Suprapubic skin (tissue), 4 donors: ENCODE measurements around the gene CNNM2. TPM values are rescaled to one million over a fixed set of nuclear protein-coding genes. Genes with fewer than 3 reads are reported as not detected.

Source experiments
- DNase-seq, 2 donors: peaks; one replicate each; pipeline ENCODE4 v3.0.0-alpha.2; 2019; ENCODE audit warnings: low spot score in 2 of 2
- H3K27ac ChIP-seq: fragments of 200-600 bp; sonication (generic); one replicate; pipeline ENCODE4 v1.5.1; 2019
- H3K27me3 ChIP-seq: fragments of 200-600 bp; sonication (generic); one replicate; pipeline ENCODE4 v1.5.1; 2019
- H3K36me3 ChIP-seq: fragments of 200-600 bp; sonication (generic); one replicate; pipeline ENCODE4 v1.5.1; 2019
- H3K4me1 ChIP-seq: fragments of 200-600 bp; sonication (generic); one replicate; pipeline ENCODE4 v1.5.1; 2019
- H3K4me3 ChIP-seq: fragments of 200-600 bp; sonication (generic); one replicate; pipeline ENCODE4 v1.5.1; 2019; ENCODE audit warnings: mild to moderate bottlenecking
- H3K9me3 ChIP-seq: fragments of 200-600 bp; sonication (generic); one replicate; pipeline ENCODE4 v1.5.1; 2019
- EP300 ChIP-seq: sonication (generic); formaldehyde crosslinking; IDR thresholded peaks from one replicate; pipeline ENCODE4 v1.6.1; 2017; ENCODE audit warnings: antibody characterized with exemption
- POLR2A ChIP-seq, 2 donors: fragments of 450-650 bp; IDR thresholded peaks; one replicate each; pipeline ENCODE4 v1.6.1; 2017; ENCODE audit warnings: antibody characterized with exemption in 2 of 2, mild to moderate bottlenecking in 2 of 2, moderate library complexity in 2 of 2
- POLR2AphosphoS5 ChIP-seq, 3 donors: sonication (generic); formaldehyde crosslinking; IDR thresholded peaks; one replicate each; pipeline ENCODE4 v1.6.1; 2017; ENCODE audit warnings: antibody characterized with exemption in 3 of 3
- WGBS: methylation state at CpG from one replicate; pipeline ENCODE4 v1.1.5; 2018; 5-methylcytosine and 5-hydroxymethylcytosine counted together
- total RNA-seq, 4 donors: library from RNA; depleted of rRNA; stranded (reverse); fragments of >200 nt; gene quantifications; one replicate each; pipeline ENCODE4 v1.1.0, GENCODE V29; 2016
- TF ChIP-seq, protein P1 (sequence below), 2 donors: fragments of 200-600 bp in 1 of 2; fragments of 450-650 bp in 1 of 2; sonication (generic) in 1 of 2; IDR thresholded peaks; one replicate each; pipeline ENCODE4 v1.5.1; 2016 to 2019; ENCODE audit warnings: antibody characterized with exemption in 2 of 2, mild to moderate bottlenecking in 1 of 2, moderate library complexity in 1 of 2

Gene CNNM2
- total RNA-seq, 4 donors from 2014 or later = 8.7 to 16.9 (median 12.9) TPM

DNA sequence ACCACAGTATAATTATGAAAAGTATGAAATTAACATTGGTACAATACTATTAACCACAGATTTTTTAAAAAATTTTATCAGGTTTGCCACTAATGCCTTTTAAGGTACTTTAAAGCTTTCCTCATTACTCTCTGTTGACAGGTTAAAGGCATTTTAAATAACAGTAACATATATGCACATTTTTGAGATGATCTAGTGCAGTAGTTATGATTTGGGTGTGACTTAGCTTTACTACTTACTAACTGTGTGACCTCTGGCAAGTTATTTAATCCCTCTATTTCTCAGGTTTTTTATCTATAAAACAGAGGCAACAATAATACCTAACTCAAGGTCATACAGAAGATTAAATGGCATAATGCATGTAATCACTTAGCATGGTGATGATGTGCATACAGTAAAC is 180.1 kb downstream of the CNNM2 start:
- Histone ChIP-seq H3K27ac (no peak overlapping the region), H3K4me1 (no peaks in the 10 kb centered on the region), H3K9me3 (no peaks in the 10 kb centered on the region), H3K4me3 (no peak overlapping the region), H3K36me3 (peaks cover 84% of the 10 kb centered on the region), H3K27me3 (no peaks in the 10 kb centered on the region)
- DNase-seq = no peak
- TF ChIP-seq POLR2AphosphoS5 (IDR thresholded peaks at IDR 0.05) (no peak), EP300 (no peak), POLR2A (IDR thresholded peaks at IDR 0.05) (no peak)
- TF ChIP-seq, protein P1, sequence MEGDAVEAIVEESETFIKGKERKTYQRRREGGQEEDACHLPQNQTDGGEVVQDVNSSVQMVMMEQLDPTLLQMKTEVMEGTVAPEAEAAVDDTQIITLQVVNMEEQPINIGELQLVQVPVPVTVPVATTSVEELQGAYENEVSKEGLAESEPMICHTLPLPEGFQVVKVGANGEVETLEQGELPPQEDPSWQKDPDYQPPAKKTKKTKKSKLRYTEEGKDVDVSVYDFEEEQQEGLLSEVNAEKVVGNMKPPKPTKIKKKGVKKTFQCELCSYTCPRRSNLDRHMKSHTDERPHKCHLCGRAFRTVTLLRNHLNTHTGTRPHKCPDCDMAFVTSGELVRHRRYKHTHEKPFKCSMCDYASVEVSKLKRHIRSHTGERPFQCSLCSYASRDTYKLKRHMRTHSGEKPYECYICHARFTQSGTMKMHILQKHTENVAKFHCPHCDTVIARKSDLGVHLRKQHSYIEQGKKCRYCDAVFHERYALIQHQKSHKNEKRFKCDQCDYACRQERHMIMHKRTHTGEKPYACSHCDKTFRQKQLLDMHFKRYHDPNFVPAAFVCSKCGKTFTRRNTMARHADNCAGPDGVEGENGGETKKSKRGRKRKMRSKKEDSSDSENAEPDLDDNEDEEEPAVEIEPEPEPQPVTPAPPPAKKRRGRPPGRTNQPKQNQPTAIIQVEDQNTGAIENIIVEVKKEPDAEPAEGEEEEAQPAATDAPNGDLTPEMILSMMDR (IDR thresholded peaks at IDR 0.05) = no peak

DNA sequence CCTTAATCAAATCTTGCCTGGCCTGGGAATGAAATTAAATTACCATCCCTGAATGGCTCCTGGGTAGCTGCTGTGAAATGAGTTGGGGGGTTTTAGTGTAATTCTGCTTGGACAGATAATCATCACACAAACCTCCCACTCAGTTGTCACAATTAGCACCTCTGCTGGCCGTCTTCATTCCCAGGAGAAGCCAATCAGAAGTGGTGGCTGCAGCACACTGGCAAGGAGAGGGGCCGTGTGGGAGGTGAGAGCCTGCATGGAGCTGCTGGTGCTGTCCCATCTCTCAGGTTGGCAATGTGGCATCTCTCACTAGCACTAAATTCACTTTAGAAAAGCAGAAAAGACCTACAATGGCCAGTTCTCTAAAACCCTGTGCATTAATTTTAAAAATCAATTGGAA is 182.5 kb downstream of the CNNM2 start:
- H3K27ac ChIP-seq = no peak overlapping the region
- no peaks in the 10 kb centered on the region for H3K4me1 ChIP-seq
- H3K36me3 ChIP-seq = peaks cover 77% of the 10 kb centered on the region
- H3K9me3 ChIP-seq = no peaks in the 10 kb centered on the region
- no peak overlapping the region for H3K4me3 ChIP-seq
- DNase-seq = no peak
- TF ChIP-seq EP300 (no peak), POLR2AphosphoS5 (IDR thresholded peaks at IDR 0.05) (no peak)
- TF ChIP-seq, protein P1 (IDR thresholded peaks at IDR 0.05) = no peak
- no peaks in the 10 kb centered on the region for H3K27me3 ChIP-seq
- 82% methylated on average over 2 of the region's 2 CpGs for WGBS

DNA sequence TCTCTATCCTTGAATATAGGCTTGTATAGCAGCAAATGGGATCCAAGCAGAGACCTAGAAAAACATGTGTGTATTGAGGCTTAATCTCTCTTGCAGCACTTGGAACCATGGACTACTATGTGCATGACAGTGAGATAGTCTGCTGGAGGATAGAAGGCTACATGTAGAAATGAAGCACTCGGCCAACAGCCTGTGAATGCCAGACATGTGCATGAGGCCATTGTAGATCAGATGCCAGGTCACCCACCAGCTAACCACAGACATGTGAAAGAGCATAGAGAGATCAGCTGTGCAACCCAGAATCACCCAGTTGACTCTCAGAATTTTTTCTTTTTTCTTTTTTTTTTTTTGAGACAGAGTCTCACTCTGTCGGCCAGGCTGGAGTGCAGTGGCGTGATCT is 184.1 kb downstream of the CNNM2 start:
- Histone ChIP-seq H3K4me1 (no peaks in the 10 kb centered on the region), H3K4me3 (no peak overlapping the region), H3K27me3 (no peaks in the 10 kb centered on the region), H3K9me3 (no peaks in the 10 kb centered on the region), H3K27ac (no peak overlapping the region), H3K36me3 (peaks cover 62% of the 10 kb centered on the region)
- 84% methylated on average over 3 of the region's 3 CpGs for WGBS
- TF ChIP-seq POLR2AphosphoS5 (IDR thresholded peaks at IDR 0.05) (no peak), POLR2A (IDR thresholded peaks at IDR 0.05) (no peak)
- no peak for DNase-seq

DNA sequence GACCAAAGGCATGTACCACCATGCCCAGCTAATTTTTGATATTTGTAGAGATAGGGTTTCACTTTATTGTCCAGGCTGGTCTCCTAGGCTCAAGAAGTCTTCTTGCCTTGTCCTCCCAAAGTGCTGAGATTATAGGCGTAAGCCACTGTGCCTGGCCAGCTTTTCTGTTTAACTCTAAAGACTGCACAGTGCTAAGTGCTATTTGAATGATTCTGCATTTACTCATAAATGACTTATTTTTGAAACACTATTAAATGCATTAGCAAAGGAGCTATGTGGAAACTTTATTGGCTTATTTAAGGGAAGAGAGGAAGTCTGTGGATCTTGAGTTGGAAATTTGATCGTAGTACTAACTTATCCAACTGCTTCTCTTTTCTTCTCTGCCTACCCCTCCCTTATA is 185.9 kb downstream of the CNNM2 start:
- DNase-seq = no peak
- H3K36me3 ChIP-seq = peaks cover 44% of the 10 kb centered on the region
- no peak for TF ChIP-seq POLR2AphosphoS5 (IDR thresholded peaks at IDR 0.05)
- no peak for TF ChIP-seq POLR2A (IDR thresholded peaks at IDR 0.05)
- TF ChIP-seq, protein P1 (IDR thresholded peaks at IDR 0.05) = no peak
- TF ChIP-seq EP300 = no peak

DNA sequence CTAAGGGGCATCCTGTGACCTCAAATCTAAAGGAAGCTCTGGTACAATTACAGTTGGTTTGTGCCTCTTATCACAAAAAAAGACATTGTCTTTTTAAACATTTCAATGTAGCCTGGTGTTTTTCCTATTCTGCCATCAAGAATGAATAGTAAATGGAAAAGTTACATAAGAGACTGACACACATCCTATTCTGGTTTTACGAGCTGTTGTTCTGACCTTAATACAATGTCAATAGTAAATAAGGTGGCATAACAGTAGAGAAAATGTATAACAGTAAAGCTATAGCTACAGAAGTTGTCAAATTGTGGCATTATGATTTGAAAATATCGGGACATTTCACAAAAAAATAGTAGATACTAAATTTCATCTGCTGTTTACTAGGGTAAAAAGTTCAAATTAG is 186.6 kb downstream of the CNNM2 start:
- DNase-seq = no peak
- TF ChIP-seq POLR2A (IDR thresholded peaks at IDR 0.05) = no peak
- TF ChIP-seq, protein P1 (IDR thresholded peaks at IDR 0.05) = no peak
- TF ChIP-seq EP300 = no peak
- no peak for TF ChIP-seq POLR2AphosphoS5 (IDR thresholded peaks at IDR 0.05)

More for the DNA sequence above, 185.9 kb downstream of the CNNM2 start:
- Histone ChIP-seq H3K27me3 (no peaks in the 10 kb centered on the region), H3K4me1 (no peaks in the 10 kb centered on the region), H3K9me3 (no peaks in the 10 kb centered on the region), H3K4me3 (no peak overlapping the region), H3K27ac (no peak overlapping the region)
- WGBS = 94% methylated on average over 2 of the region's 2 CpGs

DNA sequence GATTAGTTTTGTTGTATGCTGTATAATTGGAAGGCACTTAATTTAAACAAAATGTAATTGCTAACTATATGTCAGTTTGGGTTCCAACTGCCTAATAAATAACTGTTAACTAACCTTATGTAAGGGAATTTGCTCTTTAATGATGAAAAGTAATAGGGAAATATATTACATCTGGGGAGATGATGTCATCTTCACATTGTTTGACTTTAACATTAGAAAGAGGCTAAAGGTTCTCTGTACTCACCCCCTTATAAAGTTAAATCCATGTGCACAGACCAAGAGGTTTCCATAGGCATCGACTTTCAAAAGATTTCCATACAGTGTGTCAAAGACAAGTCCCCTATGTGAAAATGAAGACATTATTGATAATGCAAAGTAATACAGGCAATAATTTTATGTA is 187.4 kb downstream of the CNNM2 start:
- Histone ChIP-seq H3K27ac (no peak overlapping the region), H3K9me3 (no peaks in the 10 kb centered on the region), H3K36me3 (peaks cover 30% of the 10 kb centered on the region), H3K4me1 (peaks cover 8% of the 10 kb centered on the region), H3K27me3 (no peaks in the 10 kb centered on the region), H3K4me3 (no peak overlapping the region)
- TF ChIP-seq EP300 = no peak
- TF ChIP-seq POLR2AphosphoS5 (IDR thresholded peaks at IDR 0.05) = no peak
- TF ChIP-seq, protein P1 (IDR thresholded peaks at IDR 0.05) = no peak
- no peak for TF ChIP-seq POLR2A (IDR thresholded peaks at IDR 0.05)
- no peak for DNase-seq
- WGBS = 96% methylated on average over 1 of the region's 1 CpG

More for the DNA sequence above, 186.6 kb downstream of the CNNM2 start:
- Histone ChIP-seq H3K9me3 (no peaks in the 10 kb centered on the region), H3K36me3 (peaks cover 37% of the 10 kb centered on the region), H3K27me3 (no peaks in the 10 kb centered on the region), H3K27ac (no peak overlapping the region), H3K4me3 (no peak overlapping the region), H3K4me1 (peaks cover under 1% of the 10 kb centered on the region)
- 37% methylated on average over 2 of the region's 2 CpGs for WGBS
